B cell (primary cell): ENCODE results near the gene TAF10.

Experiments
- EZH2 ChIP-seq: IDR thresholded peaks from 2 replicates; pipeline ENCODE4 v1.6.1; 2012; ENCODE audit warnings: borderline replicate concordance, low read depth, mild to moderate bottlenecking, moderate library complexity, low read length; ENCODE audit not compliant: insufficient read depth, poor library complexity, severe bottlenecking
- TF ChIP-seq, protein P1 (sequence below): fragments of 200-600 bp; IDR thresholded peaks from one replicate; pipeline ENCODE4 v1.8.0; 2022; ENCODE audit warnings: antibody characterized with exemption, mild to moderate bottlenecking

DNA sequence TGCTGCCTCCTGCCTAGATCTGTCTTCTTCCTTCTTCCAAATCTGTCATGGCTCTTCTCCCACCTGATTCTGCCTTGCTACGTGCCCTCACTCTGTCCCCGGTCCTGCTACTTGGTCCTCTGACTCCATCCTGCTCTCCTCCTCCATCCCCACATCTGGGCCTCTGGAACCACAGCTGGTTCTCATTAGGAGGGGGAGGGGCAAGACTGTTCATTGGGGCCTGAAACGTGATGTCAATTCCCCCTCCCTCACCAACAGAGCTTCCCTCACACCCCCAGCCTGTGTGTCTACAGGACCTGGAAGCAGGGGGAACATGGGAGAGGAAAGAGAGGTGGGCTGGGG is 34.5 kb upstream of the TAF10 start:
- TF ChIP-seq, protein P1, sequence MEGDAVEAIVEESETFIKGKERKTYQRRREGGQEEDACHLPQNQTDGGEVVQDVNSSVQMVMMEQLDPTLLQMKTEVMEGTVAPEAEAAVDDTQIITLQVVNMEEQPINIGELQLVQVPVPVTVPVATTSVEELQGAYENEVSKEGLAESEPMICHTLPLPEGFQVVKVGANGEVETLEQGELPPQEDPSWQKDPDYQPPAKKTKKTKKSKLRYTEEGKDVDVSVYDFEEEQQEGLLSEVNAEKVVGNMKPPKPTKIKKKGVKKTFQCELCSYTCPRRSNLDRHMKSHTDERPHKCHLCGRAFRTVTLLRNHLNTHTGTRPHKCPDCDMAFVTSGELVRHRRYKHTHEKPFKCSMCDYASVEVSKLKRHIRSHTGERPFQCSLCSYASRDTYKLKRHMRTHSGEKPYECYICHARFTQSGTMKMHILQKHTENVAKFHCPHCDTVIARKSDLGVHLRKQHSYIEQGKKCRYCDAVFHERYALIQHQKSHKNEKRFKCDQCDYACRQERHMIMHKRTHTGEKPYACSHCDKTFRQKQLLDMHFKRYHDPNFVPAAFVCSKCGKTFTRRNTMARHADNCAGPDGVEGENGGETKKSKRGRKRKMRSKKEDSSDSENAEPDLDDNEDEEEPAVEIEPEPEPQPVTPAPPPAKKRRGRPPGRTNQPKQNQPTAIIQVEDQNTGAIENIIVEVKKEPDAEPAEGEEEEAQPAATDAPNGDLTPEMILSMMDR = no peak
- TF ChIP-seq EZH2 = no peak
